ENCODE results near the gene TPCN1. TPM values are rescaled to one million over a fixed set of nuclear protein-coding genes. Genes with fewer than 3 reads are reported as not detected.

The TPCN1 gene
- total RNA-seq, 6 experiments from 2014 or later: 18.0 to 34.6 (median 28.3) TPM

GRCh38 chr12:113341535-113341934 is 120.3 kb downstream of the TPCN1 start:
- no peak overlapping the region for H3K27ac ChIP-seq
- H3K27me3 ChIP-seq: no peaks in the 10 kb centered on the region
- no peaks in the 10 kb centered on the region for H3K4me1 ChIP-seq
- TF ChIP-seq CTCF (IDR thresholded peaks at IDR 0.05) (no peak), POLR2A (IDR thresholded peaks at IDR 0.05) (no peak)
- 47% methylated on average over 2 of the region's 6 CpGs for WGBS (ENCODE audit: insufficient coverage, low coverage, low lambda C conversion rate, missing lambda C conversion rate)
- ATAC-seq (peak in 2 of 4 donors; percentile 40 to 61), DNase-seq (no peak)
- intact Hi-C loops (cut with DNase I): no loop called here
- H3K36me3 ChIP-seq: no peaks in the 10 kb centered on the region
- no peak overlapping the region for H3K4me3 ChIP-seq
- H3K9me3 ChIP-seq: no peaks in the 10 kb centered on the region

GRCh38 chr12:113345318-113345717 is 124.1 kb downstream of the TPCN1 start:
- DNase-seq (no peak), ATAC-seq (no peak)
- Histone ChIP-seq H3K4me3 (no peak overlapping the region), H3K36me3 (no peaks in the 10 kb centered on the region), H3K4me1 (no peaks in the 10 kb centered on the region), H3K27me3 (no peaks in the 10 kb centered on the region), H3K9me3 (no peaks in the 10 kb centered on the region), H3K27ac (no peak overlapping the region)
- intact Hi-C loops (cut with DNase I): no loop called here
- 98% methylated on average over 4 of the region's 6 CpGs for WGBS (ENCODE audit: insufficient coverage, low coverage, low lambda C conversion rate, missing lambda C conversion rate)
- TF ChIP-seq CTCF (IDR thresholded peaks at IDR 0.05) (no peak), POLR2A (IDR thresholded peaks at IDR 0.05) (no peak)

GRCh38 chr12:113346353-113346752 is 125.1 kb downstream of the TPCN1 start:
- intact Hi-C loops (cut with DNase I): no loop called here
- no peak for TF ChIP-seq POLR2A (IDR thresholded peaks at IDR 0.05)
- TF ChIP-seq CTCF (IDR thresholded peaks at IDR 0.05): no peak
- Histone ChIP-seq H3K9me3 (no peaks in the 10 kb centered on the region), H3K4me3 (no peak overlapping the region), H3K36me3 (no peaks in the 10 kb centered on the region), H3K4me1 (no peaks in the 10 kb centered on the region), H3K27ac (no peak overlapping the region), H3K27me3 (no peaks in the 10 kb centered on the region)
- ATAC-seq: peak in 1 of 4 donors; percentile 26
- 72% methylated on average over 5 of the region's 5 CpGs for WGBS (ENCODE audit: insufficient coverage, low coverage, low lambda C conversion rate, missing lambda C conversion rate)
- DNase-seq: no peak

GRCh38 chr12:113347107-113347506 is 125.8 kb downstream of the TPCN1 start:
- H3K4me1 ChIP-seq: no peaks in the 10 kb centered on the region
- H3K27ac ChIP-seq: no peak overlapping the region

More at GRCh38 chr12:113347107-113347506, 125.8 kb downstream of the TPCN1 start:
- no peaks in the 10 kb centered on the region for H3K27me3 ChIP-seq
- intact Hi-C loops (cut with DNase I): no loop called here
- no peaks in the 10 kb centered on the region for H3K9me3 ChIP-seq
- no peak for ATAC-seq
- H3K36me3 ChIP-seq: no peaks in the 10 kb centered on the region
- TF ChIP-seq CTCF (IDR thresholded peaks at IDR 0.05) (no peak), POLR2A (IDR thresholded peaks at IDR 0.05) (no peak)
- DNase-seq: no peak
- no peak overlapping the region for H3K4me3 ChIP-seq
- 97% methylated on average over 3 of the region's 3 CpGs for WGBS (ENCODE audit: insufficient coverage, low coverage, low lambda C conversion rate, missing lambda C conversion rate)
